ENCODE data around the gene ORM2.

DNA sequence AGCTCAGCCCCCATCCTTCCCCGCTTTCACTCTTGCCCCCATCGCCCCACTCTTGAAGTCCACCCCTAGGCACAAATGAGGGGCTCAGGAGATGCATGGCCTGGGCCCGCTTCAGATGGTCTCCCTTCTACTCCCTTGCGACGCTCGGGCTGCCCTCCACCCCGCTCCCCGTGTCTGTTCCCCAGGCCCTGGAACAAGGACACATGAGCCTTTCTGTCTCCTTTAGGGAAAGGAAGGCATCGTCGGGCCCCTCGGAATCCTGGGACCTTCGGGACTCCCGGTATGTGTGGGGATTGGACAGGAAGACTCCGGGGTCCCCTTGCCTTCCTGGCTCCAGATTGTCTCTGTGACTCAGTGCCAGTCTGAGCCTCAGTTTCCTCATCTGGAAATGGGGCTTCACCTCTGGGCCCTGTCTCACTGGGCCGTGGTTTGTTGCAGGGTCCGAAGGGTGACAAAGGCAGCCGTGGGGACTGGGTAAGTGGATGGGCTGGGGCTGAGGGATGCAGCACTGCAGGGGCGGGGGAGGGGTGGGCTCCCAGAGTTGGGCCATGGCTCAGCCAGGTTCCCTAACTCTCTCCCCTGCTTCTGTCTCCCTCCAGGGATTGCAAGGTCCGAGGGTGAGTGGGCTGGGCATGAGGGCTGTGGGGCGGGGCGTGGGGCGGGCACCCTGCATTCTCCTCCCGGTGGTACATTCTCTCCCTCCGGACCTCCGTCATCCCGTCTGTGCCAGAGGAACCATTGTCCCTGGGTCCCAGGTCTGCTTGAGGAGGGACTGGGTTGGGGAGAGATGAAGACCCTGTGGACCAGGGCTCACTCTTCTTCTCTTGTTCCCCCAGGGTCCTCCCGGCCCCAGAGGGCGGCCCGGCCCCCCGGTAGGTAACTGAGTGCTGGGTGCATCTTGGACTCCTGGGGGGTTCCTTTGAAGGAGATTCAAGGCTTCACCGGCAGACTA, 28.5 kb upstream of the ORM2 start:
- no peak for TF ChIP-seq POLR2AphosphoS5 (IDR thresholded peaks at IDR 0.05; ENCODE audit: low read depth, low read length)
- TF ChIP-seq POLR2A (IDR thresholded peaks at IDR 0.05; ENCODE audit: low read depth, low read length): no peak
- TF ChIP-seq TAF1 (IDR thresholded peaks at IDR 0.05; ENCODE audit: low read depth, low read length): no peak
- TF ChIP-seq SPI1 (IDR thresholded peaks at IDR 0.05; ENCODE audit: low read depth, low read length): no peak

All from GM12891 (cell line).